Hepatocyte (in vitro differentiated cells): ENCODE data around the gene CAD.

Experiments used
- CTCF ChIP-seq: fragments of 200-600 bp; sonication (generic); IDR thresholded peaks from 2 replicates; pipeline ENCODE4 v1.5.1; 2016; ENCODE audit warnings: antibody characterized with exemption, mild to moderate bottlenecking; ENCODE audit not compliant: poor library complexity
- EZH2 ChIP-seq: fragments of 200-600 bp; sonication (generic); IDR thresholded peaks from 2 replicates; pipeline ENCODE4 v1.6.1; 2016; ENCODE audit warnings: antibody characterized with exemption, mild to moderate bottlenecking, borderline replicate concordance
- EZH2phosphoT487 ChIP-seq: fragments of 200-600 bp; sonication (generic); IDR thresholded peaks from one replicate; pipeline ENCODE4 v1.6.1; 2018; ENCODE audit warnings: antibody characterized with exemption, mild to moderate bottlenecking, low read depth, moderate library complexity; ENCODE audit not compliant: unreplicated experiment, severe bottlenecking

DNA sequence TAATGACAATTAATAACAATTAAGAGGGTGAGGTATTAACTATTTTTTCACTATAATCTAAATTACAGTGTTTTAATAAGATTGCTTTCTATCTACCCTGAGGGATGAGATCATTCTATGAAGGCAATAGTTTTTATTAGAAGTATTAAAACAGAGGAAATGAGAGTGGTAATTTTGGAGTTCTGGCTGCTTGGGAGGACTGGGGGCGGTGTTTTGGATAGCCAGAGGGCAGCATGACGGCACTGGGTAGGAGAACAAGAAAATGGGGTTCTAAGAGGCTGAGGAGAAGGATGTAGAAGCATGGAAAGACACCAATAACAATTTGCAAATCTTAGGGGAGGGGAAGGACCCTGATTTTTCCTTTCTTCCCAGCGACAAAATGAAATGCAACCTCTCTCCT is 53.0 kb downstream of the CAD start:
- TF ChIP-seq EZH2 (no peak), CTCF (no peak), EZH2phosphoT487 (no peak)
